HTERT RPE-1 (cell line): ENCODE data around the gene CNDP1.

ENCODE experiments used
- in situ Hi-C: fragments of 300-500 bp; cut with MboI; formaldehyde crosslinking; loops from 4 replicates; pipeline ENCODE4 v1.14.3; 2020; ENCODE audit warnings: low sequenced_read_pairs

The CNDP1 gene

DNA sequence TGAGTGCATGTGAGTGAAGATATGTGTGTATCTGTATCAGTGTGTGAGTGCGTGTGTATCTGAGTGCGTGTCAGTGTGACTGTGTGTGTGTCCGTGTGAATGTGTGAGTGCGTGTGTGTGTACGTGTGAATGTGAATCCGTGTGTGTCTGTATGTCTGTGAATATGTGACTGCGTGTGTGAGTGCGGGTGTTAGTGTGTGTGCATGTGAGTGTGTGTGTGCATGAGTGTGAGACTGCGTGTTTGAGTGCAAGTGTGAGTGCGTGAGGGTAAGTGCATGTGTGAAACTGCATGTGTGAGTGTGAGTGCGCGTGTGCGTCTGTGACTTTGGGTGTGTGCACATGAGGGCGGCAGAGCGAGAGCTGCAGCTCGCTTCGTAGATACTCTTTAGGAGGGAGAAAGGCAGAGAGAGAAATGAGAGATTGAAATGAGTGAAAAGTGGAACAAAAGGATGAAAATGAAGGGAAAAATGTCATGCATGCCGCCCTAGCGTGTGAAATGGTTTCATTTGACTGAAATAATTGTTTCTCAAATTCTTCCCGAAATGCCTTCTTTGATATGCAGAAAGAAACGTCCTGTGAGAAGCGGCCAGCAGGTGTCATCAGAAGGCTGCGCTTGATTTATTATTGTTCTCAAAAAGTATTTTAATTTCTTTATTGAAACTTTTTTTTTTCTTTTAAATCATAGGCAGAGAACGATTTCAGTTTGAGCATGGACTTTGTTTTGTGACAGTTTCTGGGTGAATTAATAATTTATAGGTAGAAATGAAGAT is 88.9 kb downstream of the CNDP1 start:
- in situ Hi-C loops = no loop called here

- in situ Hi-C loops = no loop called here
These were observed 90.2 kb downstream of the CNDP1 start for GRCh38 chr18:74624466-74624865.

- in situ Hi-C loops = no loop called here
These were observed 90.9 kb downstream of the CNDP1 start for GRCh38 chr18:74625157-74625556.

- in situ Hi-C loops = no loop called here
These were observed 92.0 kb downstream of the CNDP1 start for GRCh38 chr18:74626049-74626874.

DNA sequence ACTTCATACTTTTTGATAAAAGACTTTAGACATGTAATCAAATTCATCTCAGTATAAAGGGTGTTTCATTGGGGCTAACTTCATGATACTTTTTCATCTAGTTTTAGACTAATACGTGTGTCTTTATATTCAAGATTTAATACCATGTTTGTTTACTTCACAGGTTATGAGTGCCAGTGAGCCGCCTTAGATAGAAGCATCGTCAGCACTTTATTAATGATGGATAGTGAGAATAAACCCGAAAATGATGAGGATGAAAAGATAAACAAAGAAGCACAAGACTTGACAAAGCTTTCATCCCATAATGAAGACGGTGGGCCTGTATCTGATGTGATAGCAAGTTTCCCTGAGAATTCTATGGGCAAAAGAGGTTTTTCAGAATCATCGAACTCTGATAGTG is 96.5 kb downstream of the CNDP1 start:
- in situ Hi-C loops = no loop called here

- in situ Hi-C loops = no loop called here
These were observed 96.9 kb downstream of the CNDP1 start for GRCh38 chr18:74631212-74631611.

- in situ Hi-C loops = no loop called here
These were observed 97.5 kb downstream of the CNDP1 start for GRCh38 chr18:74631623-74632350.

DNA sequence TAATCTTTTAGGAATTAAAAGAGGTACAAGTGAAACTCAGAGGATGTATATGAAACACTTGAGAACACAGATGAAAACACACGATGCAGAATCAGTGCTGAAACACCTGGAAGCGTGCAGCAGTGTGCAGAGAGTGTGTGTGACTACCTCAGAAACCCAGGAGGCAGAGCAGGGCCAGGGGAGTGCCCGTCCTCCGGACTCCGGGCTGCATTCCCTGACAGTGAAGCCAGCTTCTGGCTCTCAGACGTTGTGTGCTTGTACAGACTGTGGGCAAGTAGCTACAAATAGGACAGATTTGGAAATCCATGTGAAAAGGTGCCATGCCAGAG is 98.0 kb downstream of the CNDP1 start:
- in situ Hi-C loops = no loop called here

GRCh38 chr18:74632856-74633255 is 98.6 kb downstream of the CNDP1 start:
- in situ Hi-C loops = no loop called here

GRCh38 chr18:74633652-74634352 is 99.5 kb downstream of the CNDP1 start:
- in situ Hi-C loops = no loop called here

DNA sequence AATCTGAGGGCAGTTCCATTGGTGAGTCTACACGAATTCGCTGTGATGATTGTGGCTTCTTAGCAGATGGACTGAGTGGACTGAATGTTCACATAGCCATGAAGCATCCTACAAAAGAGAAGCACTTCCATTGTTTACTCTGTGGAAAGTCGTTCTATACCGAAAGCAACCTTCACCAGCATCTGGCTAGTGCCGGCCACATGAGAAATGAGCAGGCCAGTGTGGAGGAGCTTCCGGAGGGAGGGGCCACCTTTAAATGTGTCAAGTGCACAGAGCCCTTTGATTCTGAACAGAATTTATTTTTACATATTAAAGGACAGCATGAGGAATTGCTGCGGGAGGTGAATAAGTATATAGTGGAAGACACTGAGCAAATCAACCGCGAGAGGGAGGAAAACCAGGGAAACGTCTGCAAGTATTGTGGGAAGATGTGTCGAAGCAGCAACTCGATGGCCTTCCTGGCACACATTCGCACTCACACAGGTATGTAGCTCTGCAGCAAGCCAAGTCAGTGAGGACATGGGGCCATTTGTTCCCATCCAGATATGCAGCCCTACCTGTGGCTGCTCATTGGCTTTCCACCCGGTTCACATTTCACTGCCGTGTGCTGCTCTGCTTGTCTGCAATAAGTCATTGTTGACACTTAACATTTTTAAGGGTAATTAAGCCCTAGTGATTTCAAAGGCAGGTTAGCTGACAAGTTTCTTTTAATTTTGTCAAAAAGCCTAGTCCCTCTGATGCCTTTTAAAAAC is 101.1 kb downstream of the CNDP1 start:
- in situ Hi-C loops = no loop called here
